Mesenchymal stem cell (in vitro differentiated cells and primary cell): ENCODE data around the gene MDC1.
"Not testable (repeated sequence)": the region's sequence is repeated elsewhere in the genome, so short reads cannot be mapped to it uniquely, and the experiment has no call there.

Experiments
- DNase-seq: peaks from one replicate; pipeline ENCODE4 v3.0.0-alpha.2; 2013
- H2AFZ ChIP-seq: one replicate; pipeline ENCODE4 v1.6.1; 2013; ENCODE audit warnings: low read depth, mild to moderate bottlenecking, control low read depth, inconsistent platforms, low read length, moderate library complexity
- H2AK5ac ChIP-seq: 2 replicates; pipeline ENCODE4 v1.6.1; 2013; ENCODE audit warnings: low read length, moderate library complexity, mild to moderate bottlenecking, inconsistent platforms; ENCODE audit not compliant: severe bottlenecking
- H2BK120ac ChIP-seq: one replicate; pipeline ENCODE4 v1.6.1; 2013; ENCODE audit warnings: low read depth, mild to moderate bottlenecking, inconsistent platforms, low read length, moderate library complexity
- H2BK12ac ChIP-seq, 2 experiments: one replicate each; pipeline ENCODE4 v1.6.1; 2013; ENCODE audit warnings: inconsistent platforms in 2 of 2, low read length in 2 of 2, mild to moderate bottlenecking in 2 of 2, moderate library complexity in 2 of 2, control low read depth in 1 of 2
- H2BK15ac ChIP-seq: one replicate; pipeline ENCODE4 v1.6.1; 2013; ENCODE audit warnings: mild to moderate bottlenecking, low read depth, inconsistent platforms; ENCODE audit not compliant: poor library complexity, severe bottlenecking
- H2BK5ac ChIP-seq: 2 replicates; pipeline ENCODE4 v1.6.1; 2013; ENCODE audit warnings: low read depth, mild to moderate bottlenecking, low read length, control low read depth, inconsistent platforms; ENCODE audit not compliant: poor library complexity, severe bottlenecking
- H3K14ac ChIP-seq, 2 experiments: one replicate each; pipeline ENCODE4 v1.6.1; 2013; ENCODE audit warnings: inconsistent platforms in 2 of 2, low read length in 2 of 2, control low read depth in 1 of 2, mild to moderate bottlenecking in 1 of 2, moderate library complexity in 1 of 2
- H3K18ac ChIP-seq, 2 experiments: one replicate each; pipeline ENCODE4 v1.6.1; 2013; ENCODE audit warnings: inconsistent platforms in 2 of 2, low read length in 2 of 2, control low read depth in 1 of 2, low read depth in 1 of 2, mild to moderate bottlenecking in 1 of 2
- H3K23ac ChIP-seq, 2 experiments: one replicate each; pipeline ENCODE4 v1.6.1; 2013; ENCODE audit warnings: inconsistent platforms in 2 of 2, low read length in 2 of 2, mild to moderate bottlenecking in 2 of 2, moderate library complexity in 2 of 2, control low read depth in 1 of 2
- H3K27ac ChIP-seq: 2 replicates; pipeline ENCODE4 v1.5.1; 2013; ENCODE audit warnings: mild to moderate bottlenecking, moderate library complexity, low read length, control low read depth, inconsistent platforms; ENCODE audit not compliant: poor library complexity, severe bottlenecking
- H3K27me3 ChIP-seq, 2 experiments: 2 replicates each; pipeline versions ENCODE4 v1.6.1 to v1.7.0; 2013; ENCODE audit warnings: low read length in 2 of 2, mild to moderate bottlenecking in 2 of 2, moderate library complexity in 2 of 2, control low read depth in 1 of 2, inconsistent platforms in 1 of 2; ENCODE audit not compliant: control insufficient read depth in 1 of 2, insufficient read depth in 1 of 2
- H3K36me3 ChIP-seq, 2 experiments: 2 replicates each; pipeline versions ENCODE4 v1.6.1 to v1.7.0; 2013; ENCODE audit warnings: low read length in 2 of 2, control low read depth in 1 of 2, inconsistent platforms in 1 of 2, low read depth in 1 of 2, mild to moderate bottlenecking in 1 of 2; ENCODE audit not compliant: insufficient read depth in 2 of 2, control insufficient read depth in 1 of 2
- H3K4ac ChIP-seq, 2 experiments: one replicate each; pipeline ENCODE4 v1.6.1; 2013; ENCODE audit warnings: inconsistent platforms in 2 of 2, low read length in 2 of 2, mild to moderate bottlenecking in 2 of 2, moderate library complexity in 2 of 2, control low read depth in 1 of 2, low read depth in 1 of 2
- H3K4me1 ChIP-seq: 2 replicates; pipeline ENCODE4 v1.6.1; 2013; ENCODE audit warnings: low read depth, low read length, control low read depth; ENCODE audit not compliant: control insufficient read depth, insufficient read depth
- H3K4me2 ChIP-seq: 2 replicates; pipeline ENCODE4 v1.6.1; 2013; ENCODE audit warnings: low read length, mild to moderate bottlenecking, inconsistent platforms; ENCODE audit not compliant: poor library complexity, severe bottlenecking
- H3K4me3 ChIP-seq, 2 experiments: 2 replicates each; pipeline versions ENCODE4 v1.5.1 to v1.7.0; 2013; ENCODE audit warnings: low read length in 2 of 2, mild to moderate bottlenecking in 2 of 2, control low read depth in 1 of 2, low read depth in 1 of 2; ENCODE audit not compliant: insufficient read depth in 1 of 2
- H3K79me1 ChIP-seq: replicated peaks from 2 replicates; pipeline ENCODE4 v1.6.1; 2013; ENCODE audit warnings: mild to moderate bottlenecking, control low read depth, low read length, inconsistent platforms; ENCODE audit not compliant: poor library complexity, severe bottlenecking
- H3K9ac ChIP-seq: 2 replicates; pipeline ENCODE4 v1.7.0; 2013; ENCODE audit warnings: mild to moderate bottlenecking, low read length, moderate library complexity
- H3K9me3 ChIP-seq: 2 replicates; pipeline ENCODE4 v1.7.0; 2013; ENCODE audit warnings: mild to moderate bottlenecking, low read length; ENCODE audit not compliant: control insufficient read depth
- H4K8ac ChIP-seq: one replicate; pipeline ENCODE4 v1.6.1; 2013; ENCODE audit warnings: inconsistent platforms, mild to moderate bottlenecking, low read length, moderate library complexity
- H4K91ac ChIP-seq: one replicate; pipeline ENCODE4 v1.6.1; 2013; ENCODE audit warnings: mild to moderate bottlenecking, low read length, inconsistent platforms
- WGBS: methylation state at CpG from one replicate; pipeline ENCODE4 v1.1.7; 2013; ENCODE audit warnings: mixed read lengths; 5-methylcytosine and 5-hydroxymethylcytosine counted together

Gene MDC1

GRCh38 chr6:30664994-30665767 lies 51.9 kb downstream of the MDC1 start:
- DNase-seq, result no peak
- Histone ChIP-seq H3K27me3 (no peaks in the 10 kb centered on the region), H2AK5ac (no peak overlapping the region), H3K4me3 (no peak overlapping the region), H3K23ac (no peak overlapping the region), H2BK12ac (no peak overlapping the region), H2AFZ (no peak overlapping the region), H3K27ac (no peak overlapping the region), H4K91ac (no peak overlapping the region), H4K8ac (no peak overlapping the region), H3K4ac (no peak overlapping the region), H3K18ac (no peak overlapping the region), H3K14ac (no peak overlapping the region), H3K4me2 (no peak overlapping the region), H2BK15ac (no peak overlapping the region), H3K9ac (no peak overlapping the region), H3K36me3 (peaks cover 62 to 82% of the 10 kb centered on the region in 2 experiments), H3K9me3 (no peaks in the 10 kb centered on the region), H3K79me1 (peaks cover 28% of the 10 kb centered on the region), H2BK120ac (no peak overlapping the region), H2BK5ac (no peak overlapping the region), H3K4me1 (no peaks in the 10 kb centered on the region)
- 96% methylated on average over 30 of the region's 34 CpGs for WGBS

- not testable (repeated sequence) for H2AK5ac ChIP-seq, H4K91ac ChIP-seq, H4K8ac ChIP-seq, H2BK15ac ChIP-seq, H3K14ac ChIP-seq, H3K18ac ChIP-seq, H2BK5ac ChIP-seq, DNase-seq, H2AFZ ChIP-seq, H3K27me3 ChIP-seq, H2BK12ac ChIP-seq, H3K27ac ChIP-seq, H3K4me2 ChIP-seq, H3K9ac ChIP-seq, H3K4ac ChIP-seq, H2BK120ac ChIP-seq, H3K23ac ChIP-seq, H3K9me3 ChIP-seq, H3K4me3 ChIP-seq
- peaks cover 86 to 94% of the 10 kb centered on the region in 2 experiments for H3K36me3 ChIP-seq
- peaks cover 14% of the 10 kb centered on the region for H3K4me1 ChIP-seq
- WGBS, result 94% methylated on average over 5 of the region's 5 CpGs
- peaks cover 10% of the 10 kb centered on the region for H3K79me1 ChIP-seq
Measured at GRCh38 chr6:30657922-30658321, 59.2 kb downstream of the MDC1 start.

DNA sequence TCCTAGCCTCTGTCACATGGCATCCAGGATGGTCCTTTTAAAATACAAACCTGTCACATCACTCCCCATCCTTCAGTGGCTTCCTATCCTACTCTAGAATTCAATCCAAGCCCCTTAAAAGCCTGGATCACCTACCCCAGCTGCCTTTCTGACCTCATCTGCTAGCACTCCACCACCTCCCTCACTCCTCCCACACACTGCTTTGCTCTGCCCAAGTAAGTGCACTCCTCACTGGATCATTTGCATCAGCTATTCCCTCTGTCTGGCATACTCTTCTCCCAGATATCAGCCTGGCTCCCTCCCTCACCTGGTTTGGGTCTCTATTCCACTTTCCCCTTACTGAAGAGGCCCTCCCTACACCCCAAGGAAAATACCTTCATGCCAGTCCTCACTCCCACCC lies 59.6 kb downstream of the MDC1 start:
- Histone ChIP-seq H3K18ac (no peak overlapping the region), H2BK120ac (no peak overlapping the region), H3K4me2 (no peak overlapping the region), H2BK12ac (no peak overlapping the region), H3K27me3 (no peaks in the 10 kb centered on the region), H3K36me3 (peaks cover 86 to 94% of the 10 kb centered on the region in 2 experiments), H3K4me3 (no peak overlapping the region), H2AFZ (no peak overlapping the region), H3K4ac (no peak overlapping the region), H3K27ac (no peak overlapping the region), H3K4me1 (peaks cover 14% of the 10 kb centered on the region), H3K9me3 (no peaks in the 10 kb centered on the region), H2BK5ac (no peak overlapping the region), H3K23ac (no peak overlapping the region), H4K8ac (no peak overlapping the region), H3K9ac (no peak overlapping the region), H3K14ac (no peak overlapping the region), H4K91ac (no peak overlapping the region), H3K79me1 (peaks cover 7% of the 10 kb centered on the region), H2BK15ac (no peak overlapping the region), H2AK5ac (no peak overlapping the region)
- DNase-seq, result no peak

GRCh38 chr6:30656513-30656912 lies 60.6 kb downstream of the MDC1 start:
- Histone ChIP-seq H3K4ac (no peak overlapping the region), H3K79me1 (peaks cover 3% of the 10 kb centered on the region), H2AK5ac (no peak overlapping the region), H4K91ac (no peak overlapping the region), H3K9ac (no peak overlapping the region), H3K23ac (no peak overlapping the region), H2AFZ (no peak overlapping the region), H2BK5ac (no peak overlapping the region), H3K27me3 (no peaks in the 10 kb centered on the region), H3K18ac (no peak overlapping the region), H4K8ac (no peak overlapping the region), H3K9me3 (no peaks in the 10 kb centered on the region), H3K4me2 (no peak overlapping the region), H3K36me3 (peaks cover 82 to 94% of the 10 kb centered on the region in 2 experiments), H3K27ac (peak overlapping the region; percentile 34), H3K4me1 (peaks cover 14% of the 10 kb centered on the region), H3K14ac (no peak overlapping the region), H3K4me3 (no peak overlapping the region), H2BK15ac (no peak overlapping the region), H2BK12ac (no peak overlapping the region), H2BK120ac (no peak overlapping the region)
- 91% methylated on average over 6 of the region's 7 CpGs for WGBS
- no peak for DNase-seq
